GM12878 (cell line): ENCODE results near the gene INHBA. TPM values are rescaled to one million over a fixed set of nuclear protein-coding genes. Genes with fewer than 3 reads are reported as not detected.

Experiments
- ATAC-seq: fragments of 200-7000 bp; cut with Tn5 transposase; 3 replicates; pipeline ENCODE4 v1.9.1; 2020; ENCODE audit warnings: mild to moderate bottlenecking, moderate library complexity
- BruUV-seq: library from RNA; stranded (reverse); fragments of 400-500 nt; replicated peaks from 2 replicates; lab custom pipeline; 2021; lab: Mats Ljungman, UMichigan
- CTCF ChIA-PET: fragments of 300-600 bp; sonication (Branson Sonifier 250); formaldehyde crosslinking; extraction: SDS; loops from one replicate; lab custom pipeline; 2021; ENCODE audit warnings: inconsistent platforms; lab: Yijun Ruan, JAX
- POLR2A ChIA-PET: fragments of 350-600 bp; formaldehyde crosslinking; extraction: SDS; loops from one replicate; lab custom pipeline; 2021; ENCODE audit warnings: inconsistent platforms; lab: Charles Lee
- RAD21 ChIA-PET: fragments of 300-600 bp; sonication (Branson Sonifier 250); formaldehyde crosslinking; loops from one replicate; lab custom pipeline; 2023; ENCODE audit warnings: antibody characterized with exemption; ENCODE audit not compliant: unreplicated experiment; lab: Charles Lee
- SMC1A ChIA-PET: fragments of 300-600 bp; sonication (Branson Sonifier 250); formaldehyde crosslinking; loops from one replicate; lab custom pipeline; 2023; ENCODE audit not compliant: unreplicated experiment, uncharacterized antibody; lab: Charles Lee
- DNase-seq: peaks from one replicate; pipeline ENCODE4 v3.0.0-alpha.2; 2011; ENCODE audit warnings: low read depth, low spot score
- FAIRE-seq: peaks from 3 replicates; lab custom pipeline; 2011; peaks lifted over from hg19 to GRCh38; lab: Jason Lieb, UNC
- H2AFZ ChIP-seq: 2 replicates; pipeline ENCODE4 v1.6.0; 2011; ENCODE audit warnings: low read depth, low read length, control low read depth; ENCODE audit not compliant: control insufficient read depth
- H3K27ac ChIP-seq: 2 replicates; pipeline ENCODE4 v1.5.1; 2011; ENCODE audit warnings: control low read depth; ENCODE audit not compliant: control insufficient read depth, insufficient read depth
- H3K27me3 ChIP-seq, 2 experiments: replicated peaks in 1 of 2; 2 replicates each; pipeline versions ENCODE4 v1.6.0 to v1.6.1; 2011; ENCODE audit warnings: low read length in 1 of 2; ENCODE audit not compliant: control insufficient read depth in 2 of 2, insufficient read depth in 2 of 2
- H3K36me3 ChIP-seq, 2 experiments: 2 replicates each; pipeline ENCODE4 v1.5.1; 2011; ENCODE audit warnings: low read length in 1 of 2; ENCODE audit not compliant: control insufficient read depth in 2 of 2, insufficient read depth in 2 of 2
- H3K4me1 ChIP-seq: 2 replicates; pipeline ENCODE4 v1.6.1; 2011; ENCODE audit warnings: mild to moderate bottlenecking, low read length, moderate library complexity, mixed read lengths; ENCODE audit not compliant: control insufficient read depth, insufficient read depth
- H3K4me2 ChIP-seq: 2 replicates; pipeline ENCODE4 v1.6.0; 2011; ENCODE audit warnings: control low read depth; ENCODE audit not compliant: control insufficient read depth, insufficient read depth
- H3K4me3 ChIP-seq: fragments of 200-600 bp; sonication (generic); 2 replicates; pipeline ENCODE4 v1.5.1; 2016
- H3K79me2 ChIP-seq: 2 replicates; pipeline ENCODE4 v1.6.0; 2011; ENCODE audit warnings: low read length; ENCODE audit not compliant: control insufficient read depth, insufficient read depth
- H3K9ac ChIP-seq: 2 replicates; pipeline ENCODE4 v1.8.0; 2011; ENCODE audit warnings: low read length, control low read depth, mixed read lengths; ENCODE audit not compliant: control insufficient read depth, insufficient read depth
- H3K9me3 ChIP-seq: replicated peaks from 3 replicates; pipeline ENCODE4 v1.5.1; 2011; ENCODE audit warnings: mild to moderate bottlenecking, low read length; ENCODE audit not compliant: control insufficient read depth, insufficient read depth
- H4K20me1 ChIP-seq: 2 replicates; pipeline ENCODE4 v1.6.0; 2011; ENCODE audit not compliant: control insufficient read depth, insufficient read depth
- ATF7 ChIP-seq: fragments of 450-650 bp; IDR thresholded peaks from 2 replicates; pipeline ENCODE4 v1.6.1; 2016; ENCODE audit warnings: low read depth, mild to moderate bottlenecking
- CBX3 ChIP-seq: fragments of 200-600 bp; sonication (generic); IDR thresholded peaks from 2 replicates; pipeline ENCODE4 v1.6.1; 2016; ENCODE audit warnings: low read depth, borderline replicate concordance
- EP300 ChIP-seq, 2 experiments: fragments of 150-350 bp in 1 of 2; IDR thresholded peaks; 2 replicates each; pipeline ENCODE4 v1.6.1; 2011 to 2012; ENCODE audit warnings: low read depth in 2 of 2, low read length in 2 of 2, borderline replicate concordance in 1 of 2, improper control_type of control experiment in 1 of 2, inconsistent platforms in 1 of 2; ENCODE audit not compliant: control insufficient read depth in 1 of 2
- JUNB ChIP-seq: IDR thresholded peaks from 2 replicates; pipeline ENCODE4 v1.6.1; 2016; ENCODE audit warnings: antibody characterized with exemption, mild to moderate bottlenecking
- STAT3 ChIP-seq: IDR thresholded peaks from 2 replicates; pipeline ENCODE4 v1.6.1; 2011; ENCODE audit warnings: low read depth, low read length, improper control_type of control experiment
- TAF1 ChIP-seq: IDR thresholded peaks from 2 replicates; pipeline ENCODE4 v1.6.1; 2011; ENCODE audit warnings: mild to moderate bottlenecking, low read depth, low read length, borderline replicate concordance
- ZBED1 ChIP-seq: IDR thresholded peaks from 2 replicates; pipeline ENCODE4 v1.6.1; 2016; ENCODE audit warnings: borderline replicate concordance
- WGBS: methylation state at CpG from one replicate; pipeline ENCODE4 v1.1.6; 2016; ENCODE audit warnings: low lambda C conversion rate; ENCODE audit not compliant: insufficient replicate concordance, insufficient coverage; ENCODE audit errors: missing lambda C conversion rate; 5-methylcytosine and 5-hydroxymethylcytosine counted together
- in situ Hi-C: fragments of 300-500 bp; cut with MboI; formaldehyde crosslinking; loops from 9 replicates; pipeline ENCODE4 v1.14.3; 2018; ENCODE audit warnings: mixed read lengths
- intact Hi-C: fragments of 100-400 bp; cut with micrococcal nuclease; formaldehyde crosslinking; loops from one replicate; pipeline ENCODE4 v1.14.2; 2022; ENCODE audit not compliant: unreplicated experiment
- polyA plus RNA-seq, 11 experiments: library from polyadenylated mRNA; depleted of rRNA in 4 of 11; unstranded in 6 of 11; stranded (reverse) in 5 of 11; fragments of >200 nt; fragmentation: Nextera tagmentation in 4 of 11; fragmentation: Illumina TruSeq in 1 of 11; extraction: Ambion mirVana in 4 of 11; extraction: Trizol in 1 of 11; gene quantifications; 1 replicate in 1 of 11; 2 replicates in 10 of 11; pipeline versions ENCODE4 v1.2.1 to v1.2.3, GENCODE V29; 2011 to 2016; ENCODE audit warnings: inconsistent platforms in 2 of 11, missing spikeins in 2 of 11, low read depth in 1 of 11
- total RNA-seq, 4 experiments: library from RNA; depleted of rRNA in 3 of 4; stranded (reverse); fragments of >200 nt in 3 of 4; fragmentation: Illumina TruSeq in 1 of 4; extraction: Trizol in 1 of 4; gene quantifications; 2 replicates each; pipeline versions ENCODE4 v1.2.1 to v1.2.3, GENCODE V29; 2013 to 2021
- TF ChIP-seq, protein P1 (sequence below): IDR thresholded peaks from 2 replicates; pipeline ENCODE4 v1.6.1; 2012; ENCODE audit warnings: improper control_type of control experiment, low read depth, low read length; ENCODE audit not compliant: insufficient replicate concordance
- TF ChIP-seq, protein P2 (sequence below): IDR thresholded peaks from 2 replicates; pipeline ENCODE4 v1.6.1; 2012; ENCODE audit warnings: mild to moderate bottlenecking, low read depth, low read length
- TF ChIP-seq, protein P3 (sequence below): fragments of 450-650 bp; IDR thresholded peaks from 2 replicates; pipeline ENCODE4 v1.6.1; 2017; ENCODE audit warnings: low read depth, mild to moderate bottlenecking, moderate library complexity
- TF ChIP-seq, protein P4 (sequence below): fragments of 450-650 bp; IDR thresholded peaks from 2 replicates; pipeline ENCODE4 v1.6.1; 2014; ENCODE audit warnings: mild to moderate bottlenecking

The INHBA gene
- total and polyA plus RNA-seq, 10 of the 15 experiments (the other 5 are each of a cell fraction or from before 2014, with no cell fraction given), result 0.04 to 0.05 (median 0.05) TPM; not detected in 6

DNA sequence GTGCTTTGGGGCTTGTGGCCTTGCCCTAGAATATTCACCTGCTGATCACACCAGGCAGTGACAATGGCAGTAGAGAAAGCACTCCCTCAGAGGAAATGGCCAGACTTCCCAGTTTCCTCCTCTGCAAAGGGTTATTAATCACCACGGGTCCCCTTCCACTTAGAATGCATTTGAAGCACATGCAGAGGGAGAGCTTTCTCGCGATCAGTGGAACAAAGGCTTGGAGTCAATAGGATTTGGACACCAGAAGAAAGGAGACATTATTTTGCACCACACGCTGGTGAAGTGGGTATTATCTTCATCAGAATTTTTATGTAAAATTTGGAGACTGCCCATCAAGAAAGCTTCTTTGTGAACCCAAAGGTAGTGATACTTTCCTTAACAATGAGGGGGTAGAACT is 35.4 kb upstream of the INHBA start (continued):
- TF ChIP-seq, protein P1, sequence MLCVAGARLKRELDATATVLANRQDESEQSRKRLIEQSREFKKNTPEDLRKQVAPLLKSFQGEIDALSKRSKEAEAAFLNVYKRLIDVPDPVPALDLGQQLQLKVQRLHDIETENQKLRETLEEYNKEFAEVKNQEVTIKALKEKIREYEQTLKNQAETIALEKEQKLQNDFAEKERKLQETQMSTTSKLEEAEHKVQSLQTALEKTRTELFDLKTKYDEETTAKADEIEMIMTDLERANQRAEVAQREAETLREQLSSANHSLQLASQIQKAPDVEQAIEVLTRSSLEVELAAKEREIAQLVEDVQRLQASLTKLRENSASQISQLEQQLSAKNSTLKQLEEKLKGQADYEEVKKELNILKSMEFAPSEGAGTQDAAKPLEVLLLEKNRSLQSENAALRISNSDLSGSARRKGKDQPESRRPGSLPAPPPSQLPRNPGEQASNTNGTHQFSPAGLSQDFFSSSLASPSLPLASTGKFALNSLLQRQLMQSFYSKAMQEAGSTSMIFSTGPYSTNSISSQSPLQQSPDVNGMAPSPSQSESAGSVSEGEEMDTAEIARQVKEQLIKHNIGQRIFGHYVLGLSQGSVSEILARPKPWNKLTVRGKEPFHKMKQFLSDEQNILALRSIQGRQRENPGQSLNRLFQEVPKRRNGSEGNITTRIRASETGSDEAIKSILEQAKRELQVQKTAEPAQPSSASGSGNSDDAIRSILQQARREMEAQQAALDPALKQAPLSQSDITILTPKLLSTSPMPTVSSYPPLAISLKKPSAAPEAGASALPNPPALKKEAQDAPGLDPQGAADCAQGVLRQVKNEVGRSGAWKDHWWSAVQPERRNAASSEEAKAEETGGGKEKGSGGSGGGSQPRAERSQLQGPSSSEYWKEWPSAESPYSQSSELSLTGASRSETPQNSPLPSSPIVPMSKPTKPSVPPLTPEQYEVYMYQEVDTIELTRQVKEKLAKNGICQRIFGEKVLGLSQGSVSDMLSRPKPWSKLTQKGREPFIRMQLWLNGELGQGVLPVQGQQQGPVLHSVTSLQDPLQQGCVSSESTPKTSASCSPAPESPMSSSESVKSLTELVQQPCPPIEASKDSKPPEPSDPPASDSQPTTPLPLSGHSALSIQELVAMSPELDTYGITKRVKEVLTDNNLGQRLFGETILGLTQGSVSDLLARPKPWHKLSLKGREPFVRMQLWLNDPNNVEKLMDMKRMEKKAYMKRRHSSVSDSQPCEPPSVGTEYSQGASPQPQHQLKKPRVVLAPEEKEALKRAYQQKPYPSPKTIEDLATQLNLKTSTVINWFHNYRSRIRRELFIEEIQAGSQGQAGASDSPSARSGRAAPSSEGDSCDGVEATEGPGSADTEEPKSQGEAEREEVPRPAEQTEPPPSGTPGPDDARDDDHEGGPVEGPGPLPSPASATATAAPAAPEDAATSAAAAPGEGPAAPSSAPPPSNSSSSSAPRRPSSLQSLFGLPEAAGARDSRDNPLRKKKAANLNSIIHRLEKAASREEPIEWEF, result no peak
- TF ChIP-seq TAF1, result no peak
- TF ChIP-seq STAT3, result no peak

DNA sequence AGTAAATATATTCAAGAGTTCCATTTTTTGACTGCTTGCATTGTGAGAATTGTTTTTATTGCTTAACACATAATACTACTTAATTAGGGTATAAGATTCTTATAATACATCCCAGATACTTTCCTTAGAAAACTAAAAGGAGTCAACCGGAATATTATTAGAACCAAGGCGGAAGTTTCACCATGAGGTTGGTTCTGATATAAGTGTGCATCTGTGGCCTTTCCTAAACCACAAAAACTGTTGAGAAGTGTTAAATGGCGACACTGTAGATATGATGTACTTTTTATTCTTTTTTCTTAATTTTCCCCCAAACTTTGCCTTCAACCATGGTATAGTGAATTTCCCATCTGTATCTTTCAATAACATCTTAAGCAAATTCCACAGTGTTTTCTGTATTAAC is 32.3 kb upstream of the INHBA start:
- POLR2A ChIA-PET, result no interaction called here
- no peak overlapping the region for H2AFZ ChIP-seq
- SMC1A ChIA-PET, result interaction anchor here (1.0 kb wide), 1 partner anchor 10 kb away, joined by 4 read pairs; no protein-coding TSS in a partner anchor
- H3K9ac ChIP-seq, result no peak overlapping the region
- H3K36me3 ChIP-seq, result no peaks in the 10 kb centered on the region
- H3K4me3 ChIP-seq, result no peak overlapping the region
- no peak overlapping the region for H3K27ac ChIP-seq
- no TSS peak for BruUV-seq
- ATAC-seq, result no peak
- CTCF ChIA-PET, result no interaction called here
- no peak for DNase-seq
- H4K20me1 ChIP-seq, result no peaks in the 10 kb centered on the region
- H3K9me3 ChIP-seq, result no peaks in the 10 kb centered on the region; the same call in 1 of the 3 replicates
- in situ Hi-C loops, result no loop called here
- intact Hi-C loops, result no loop called here
- H3K4me2 ChIP-seq, result no peak overlapping the region
- no peaks in the 10 kb centered on the region for H3K27me3 ChIP-seq
- FAIRE-seq, result no peak
- 52% methylated on average over 3 of the region's 3 CpGs for WGBS
- peaks cover 7% of the 10 kb centered on the region for H3K4me1 ChIP-seq
- RAD21 ChIA-PET, result no interaction called here
- H3K79me2 ChIP-seq, result no peaks in the 10 kb centered on the region
- TF ChIP-seq EP300 (IDR thresholded peaks at IDR 0.05; ENCODE audit: borderline replicate concordance in 1 of 2, control insufficient read depth in 1 of 2, low read depth in 2 of 2, low read length in 2 of 2), result no peak
- TF ChIP-seq, protein P2, sequence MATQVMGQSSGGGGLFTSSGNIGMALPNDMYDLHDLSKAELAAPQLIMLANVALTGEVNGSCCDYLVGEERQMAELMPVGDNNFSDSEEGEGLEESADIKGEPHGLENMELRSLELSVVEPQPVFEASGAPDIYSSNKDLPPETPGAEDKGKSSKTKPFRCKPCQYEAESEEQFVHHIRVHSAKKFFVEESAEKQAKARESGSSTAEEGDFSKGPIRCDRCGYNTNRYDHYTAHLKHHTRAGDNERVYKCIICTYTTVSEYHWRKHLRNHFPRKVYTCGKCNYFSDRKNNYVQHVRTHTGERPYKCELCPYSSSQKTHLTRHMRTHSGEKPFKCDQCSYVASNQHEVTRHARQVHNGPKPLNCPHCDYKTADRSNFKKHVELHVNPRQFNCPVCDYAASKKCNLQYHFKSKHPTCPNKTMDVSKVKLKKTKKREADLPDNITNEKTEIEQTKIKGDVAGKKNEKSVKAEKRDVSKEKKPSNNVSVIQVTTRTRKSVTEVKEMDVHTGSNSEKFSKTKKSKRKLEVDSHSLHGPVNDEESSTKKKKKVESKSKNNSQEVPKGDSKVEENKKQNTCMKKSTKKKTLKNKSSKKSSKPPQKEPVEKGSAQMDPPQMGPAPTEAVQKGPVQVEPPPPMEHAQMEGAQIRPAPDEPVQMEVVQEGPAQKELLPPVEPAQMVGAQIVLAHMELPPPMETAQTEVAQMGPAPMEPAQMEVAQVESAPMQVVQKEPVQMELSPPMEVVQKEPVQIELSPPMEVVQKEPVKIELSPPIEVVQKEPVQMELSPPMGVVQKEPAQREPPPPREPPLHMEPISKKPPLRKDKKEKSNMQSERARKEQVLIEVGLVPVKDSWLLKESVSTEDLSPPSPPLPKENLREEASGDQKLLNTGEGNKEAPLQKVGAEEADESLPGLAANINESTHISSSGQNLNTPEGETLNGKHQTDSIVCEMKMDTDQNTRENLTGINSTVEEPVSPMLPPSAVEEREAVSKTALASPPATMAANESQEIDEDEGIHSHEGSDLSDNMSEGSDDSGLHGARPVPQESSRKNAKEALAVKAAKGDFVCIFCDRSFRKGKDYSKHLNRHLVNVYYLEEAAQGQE, result no peak
- no peak for TF ChIP-seq ZBED1
- TF ChIP-seq, protein P3, sequence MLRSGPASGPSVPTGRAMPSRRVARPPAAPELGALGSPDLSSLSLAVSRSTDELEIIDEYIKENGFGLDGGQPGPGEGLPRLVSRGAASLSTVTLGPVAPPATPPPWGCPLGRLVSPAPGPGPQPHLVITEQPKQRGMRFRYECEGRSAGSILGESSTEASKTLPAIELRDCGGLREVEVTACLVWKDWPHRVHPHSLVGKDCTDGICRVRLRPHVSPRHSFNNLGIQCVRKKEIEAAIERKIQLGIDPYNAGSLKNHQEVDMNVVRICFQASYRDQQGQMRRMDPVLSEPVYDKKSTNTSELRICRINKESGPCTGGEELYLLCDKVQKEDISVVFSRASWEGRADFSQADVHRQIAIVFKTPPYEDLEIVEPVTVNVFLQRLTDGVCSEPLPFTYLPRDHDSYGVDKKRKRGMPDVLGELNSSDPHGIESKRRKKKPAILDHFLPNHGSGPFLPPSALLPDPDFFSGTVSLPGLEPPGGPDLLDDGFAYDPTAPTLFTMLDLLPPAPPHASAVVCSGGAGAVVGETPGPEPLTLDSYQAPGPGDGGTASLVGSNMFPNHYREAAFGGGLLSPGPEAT, result no peak
- TF ChIP-seq ATF7, result no peak
- TF ChIP-seq, protein P4, sequence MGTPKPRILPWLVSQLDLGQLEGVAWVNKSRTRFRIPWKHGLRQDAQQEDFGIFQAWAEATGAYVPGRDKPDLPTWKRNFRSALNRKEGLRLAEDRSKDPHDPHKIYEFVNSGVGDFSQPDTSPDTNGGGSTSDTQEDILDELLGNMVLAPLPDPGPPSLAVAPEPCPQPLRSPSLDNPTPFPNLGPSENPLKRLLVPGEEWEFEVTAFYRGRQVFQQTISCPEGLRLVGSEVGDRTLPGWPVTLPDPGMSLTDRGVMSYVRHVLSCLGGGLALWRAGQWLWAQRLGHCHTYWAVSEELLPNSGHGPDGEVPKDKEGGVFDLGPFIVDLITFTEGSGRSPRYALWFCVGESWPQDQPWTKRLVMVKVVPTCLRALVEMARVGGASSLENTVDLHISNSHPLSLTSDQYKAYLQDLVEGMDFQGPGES, result no peak
- TF ChIP-seq CBX3, result no peak
- no peak for TF ChIP-seq JUNB
